Stimulated activated CD4-positive, alpha-beta T cell treated with anti-CD3 and anti-CD28 coated beads, Interleukin-15, amount 100 ng/mL, for 24 hours (primary cell): ENCODE measurements around the gene BRD1.

ENCODE experiments used
- DNase-seq: peaks from one replicate; pipeline ENCODE4 v3.0.0-alpha.2; 2020

Gene BRD1

DNA sequence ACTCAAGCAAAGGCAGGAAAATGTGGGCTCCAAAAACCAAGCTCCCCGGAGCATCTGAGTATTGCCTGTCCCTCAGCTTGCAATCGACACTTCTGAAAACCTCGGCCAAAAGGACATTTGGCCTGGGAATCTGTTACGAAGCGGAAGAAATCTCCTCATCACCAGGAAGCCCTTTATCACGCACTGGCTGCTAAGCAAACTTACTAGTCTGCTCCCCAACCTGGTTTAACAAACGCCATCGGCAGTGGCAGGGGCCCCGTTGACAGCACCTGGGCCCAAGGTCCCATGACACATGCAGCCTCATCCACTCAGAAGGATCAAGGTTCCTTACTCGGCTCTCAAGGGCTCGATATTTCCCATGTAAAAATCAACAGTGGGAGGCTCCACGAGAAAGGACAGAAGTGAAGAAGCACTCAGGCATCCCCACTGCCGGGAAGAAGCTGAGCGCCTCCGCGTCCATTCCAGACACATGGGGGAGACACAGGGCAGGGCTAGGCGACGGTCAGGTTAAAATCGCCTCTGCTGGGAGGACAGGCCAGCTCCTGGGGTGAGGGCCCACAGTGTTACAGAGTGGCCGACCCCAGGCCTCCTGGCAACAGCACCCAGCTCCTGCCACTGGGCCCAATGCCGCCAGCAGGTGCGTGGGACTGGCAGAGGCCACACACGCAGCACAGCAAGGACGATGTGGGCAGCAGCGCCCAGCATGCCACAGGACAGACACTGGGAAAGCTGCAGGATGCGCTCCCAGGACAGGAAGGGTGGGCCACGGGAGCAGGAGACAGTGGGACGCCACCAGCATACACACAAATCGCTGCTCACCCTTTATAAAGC is 27.1 kb downstream of the BRD1 start:
- no peak for DNase-seq

- DNase-seq = no peak
Measured at GRCh38 chr22:49799431-49800075, 28.1 kb downstream of the BRD1 start.

DNA sequence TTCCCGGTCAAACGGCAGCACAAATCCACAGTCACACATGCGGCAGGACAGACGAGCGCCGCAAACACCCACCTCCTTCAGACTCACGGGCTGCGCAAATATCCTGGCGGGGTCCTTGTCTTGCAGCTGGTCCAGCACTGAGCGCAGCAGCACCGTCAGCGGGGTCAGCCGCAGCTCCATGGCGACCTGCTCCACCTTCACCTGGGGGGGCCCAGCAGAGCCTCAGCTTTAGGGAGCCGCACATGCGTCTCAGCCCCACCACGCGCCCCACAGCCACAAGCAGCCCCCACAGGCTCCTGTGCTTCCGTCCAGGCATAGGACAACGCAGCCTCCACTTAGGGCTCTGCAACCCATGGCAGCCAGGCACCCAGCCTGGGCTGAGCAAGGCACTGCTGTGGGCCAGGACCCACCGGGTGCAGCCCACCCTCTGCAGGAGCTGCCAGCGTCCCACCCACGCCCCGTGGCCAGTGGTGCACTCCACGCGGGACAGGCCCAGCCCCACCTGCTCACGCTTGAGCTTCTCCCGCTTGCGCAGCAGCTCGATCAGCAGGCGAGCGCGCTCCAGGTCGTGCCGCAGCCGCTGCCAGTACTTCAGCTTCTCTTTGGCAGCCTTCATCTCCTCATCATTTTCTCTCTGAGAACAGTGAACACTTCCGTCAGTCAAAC is 29.1 kb downstream of the BRD1 start:
- DNase-seq = no peak

- no peak for DNase-seq
Measured at GRCh38 chr22:49797706-49798105, 30.0 kb downstream of the BRD1 start.

GRCh38 chr22:49796596-49797270 is 30.9 kb downstream of the BRD1 start:
- no peak for DNase-seq

DNA sequence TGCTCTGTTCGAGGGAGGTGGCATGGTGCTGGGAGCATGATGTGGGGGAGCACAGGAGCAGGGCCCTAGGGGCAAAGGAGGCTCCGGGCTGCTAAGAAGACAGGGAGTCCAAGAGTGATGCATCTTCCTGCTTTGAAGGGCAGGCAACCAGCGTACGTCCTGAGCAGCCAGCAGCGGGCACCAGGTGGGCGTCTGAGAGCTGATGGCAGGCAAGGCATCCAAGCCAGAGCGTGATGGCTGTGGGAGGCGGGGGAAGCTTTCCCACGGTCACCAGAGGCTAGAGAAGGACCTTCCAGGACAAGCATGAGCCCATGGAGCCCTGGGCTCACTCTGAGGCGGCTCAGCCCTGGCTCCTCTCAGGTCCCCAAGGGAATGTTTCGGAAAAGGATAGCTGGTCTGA is 32.2 kb downstream of the BRD1 start:
- DNase-seq = no peak

DNA sequence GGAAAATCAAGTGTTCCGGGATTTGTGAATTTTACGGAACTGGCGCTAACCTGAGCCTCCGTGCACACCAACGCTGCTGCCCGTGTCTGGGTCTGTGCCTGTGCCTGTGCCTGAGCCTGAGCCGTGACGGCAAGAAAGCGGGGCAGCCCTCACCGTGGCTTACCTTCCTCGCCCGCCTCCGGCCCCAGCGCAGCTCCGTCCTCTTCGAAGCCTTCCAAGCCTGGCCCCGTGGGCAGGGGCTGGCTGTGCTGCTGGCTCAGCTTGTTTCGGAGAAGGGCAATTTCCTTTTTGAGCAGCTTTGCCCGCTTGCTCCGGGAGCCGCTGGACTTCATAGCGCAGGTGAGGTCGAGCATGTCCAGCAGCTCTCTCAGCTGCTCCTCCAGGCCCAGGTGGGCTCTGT is 33.8 kb downstream of the BRD1 start:
- no peak for DNase-seq

DNA sequence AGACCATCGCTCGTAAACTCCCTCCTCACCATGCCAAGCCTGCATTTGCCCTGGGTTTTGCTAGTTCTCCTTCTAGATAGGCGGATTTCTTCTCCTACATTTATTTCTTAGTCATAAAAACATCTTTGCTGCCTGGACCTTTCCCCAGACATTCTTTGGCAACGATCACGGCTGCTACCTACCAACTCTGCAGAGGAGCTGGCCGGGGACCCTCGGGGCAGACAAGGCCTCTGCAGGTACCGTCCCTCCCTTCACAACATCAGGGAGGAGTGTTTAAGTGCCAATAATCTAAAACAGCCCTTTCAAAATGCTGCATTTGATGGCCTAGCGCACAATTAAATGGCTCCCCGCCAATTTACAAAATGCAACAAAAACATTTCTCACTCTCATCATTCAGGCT is 34.4 kb downstream of the BRD1 start:
- DNase-seq = no peak

GRCh38 chr22:49792107-49792506 is 35.6 kb downstream of the BRD1 start:
- no peak for DNase-seq

DNA sequence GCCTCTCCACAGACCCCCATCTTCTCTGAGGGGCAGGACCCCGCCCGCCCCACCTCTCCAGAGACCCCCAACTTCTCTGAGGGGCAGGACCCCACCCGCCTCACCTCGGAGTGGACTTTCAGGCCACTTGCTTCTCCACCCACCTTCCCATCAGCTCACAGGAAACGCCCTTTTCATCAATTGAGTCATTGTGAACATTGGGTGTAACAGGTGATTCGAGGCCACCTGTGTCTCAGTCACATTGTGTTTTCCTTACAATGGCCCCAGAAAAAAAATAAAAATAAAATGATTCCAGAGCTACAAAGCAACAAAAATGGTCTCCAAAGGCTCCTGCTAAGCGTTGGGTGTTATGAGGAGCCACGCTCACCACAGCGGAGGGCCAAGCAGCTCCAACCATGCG is 36.0 kb downstream of the BRD1 start:
- DNase-seq = no peak

DNA sequence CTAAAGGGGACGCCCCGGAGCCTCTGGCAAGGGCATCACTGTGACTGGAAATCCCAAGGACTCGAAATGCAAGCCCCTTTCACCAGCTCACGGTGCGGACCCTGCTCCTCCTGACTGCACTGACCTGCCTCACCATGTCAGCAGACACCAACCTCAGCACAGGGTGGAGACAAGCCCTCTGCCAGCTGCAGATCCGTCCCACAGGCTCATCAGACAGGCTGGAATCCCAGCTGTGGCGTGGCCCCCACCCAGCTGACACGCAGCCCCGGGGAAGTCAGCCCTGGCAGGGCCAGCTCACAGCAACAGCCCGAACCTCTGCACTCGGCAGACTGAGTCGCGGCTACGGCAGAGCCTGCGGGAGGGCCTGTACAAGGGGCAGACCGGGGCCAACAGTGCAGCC is 36.8 kb downstream of the BRD1 start:
- no peak for DNase-seq

GRCh38 chr22:49789289-49790141 is 38.2 kb downstream of the BRD1 start:
- DNase-seq = peak; percentile 49

- DNase-seq = no peak
Measured at GRCh38 chr22:49788504-49788903, 39.2 kb downstream of the BRD1 start.

DNA sequence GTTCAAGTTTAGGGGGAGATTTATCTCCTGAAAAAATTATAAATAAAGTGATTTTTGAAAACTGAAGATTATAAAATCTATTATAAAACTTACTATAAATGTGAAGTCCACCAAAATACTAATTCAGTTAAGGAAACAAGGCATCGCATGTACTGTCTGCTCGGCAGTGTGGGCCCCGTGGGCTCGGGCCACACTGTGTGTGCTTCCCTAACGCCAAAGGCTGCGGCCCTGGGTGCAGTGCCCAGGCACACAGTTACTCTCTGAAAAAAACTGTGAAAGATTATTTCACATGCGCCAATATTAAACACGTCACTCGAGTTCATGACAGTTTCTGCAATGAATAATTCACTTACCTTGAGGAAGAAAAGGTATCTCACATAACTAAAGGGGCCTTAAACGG is 39.8 kb downstream of the BRD1 start:
- no peak for DNase-seq

DNA sequence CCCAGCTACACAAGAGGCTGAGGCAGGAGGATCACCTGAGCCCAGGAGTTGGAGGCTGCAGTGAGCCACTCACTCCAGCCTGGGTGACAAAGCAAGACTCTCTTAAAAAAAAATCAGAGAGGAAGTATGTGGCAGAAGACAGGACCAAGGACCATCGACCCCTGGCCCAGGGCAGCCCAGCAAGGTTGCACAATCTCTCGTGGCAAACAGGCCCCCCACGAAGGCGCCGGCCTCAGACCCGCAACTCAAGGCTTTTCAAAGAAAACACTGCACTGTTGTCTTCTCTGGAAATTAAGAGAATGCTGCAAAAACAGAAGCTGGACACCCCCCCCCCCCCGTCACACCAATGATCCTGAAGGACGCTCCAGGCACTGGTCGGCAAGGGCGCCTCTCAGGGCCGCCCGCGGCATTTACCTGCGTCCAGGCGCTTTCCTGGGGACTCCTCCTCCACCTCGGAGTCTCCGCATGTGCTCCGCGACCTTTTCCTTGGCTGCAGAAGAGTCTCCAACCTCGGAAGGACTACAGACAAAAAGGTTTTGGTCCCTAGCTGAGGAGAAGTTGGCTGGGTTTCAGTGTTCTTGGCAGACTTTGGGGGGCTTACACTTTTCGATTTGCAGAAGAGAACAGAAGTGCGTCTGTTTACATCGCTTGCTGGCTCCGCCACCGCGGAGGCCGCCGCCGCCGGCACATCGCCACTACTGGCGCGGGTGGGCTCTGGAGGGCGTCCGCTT is 40.5 kb downstream of the BRD1 start:
- DNase-seq = no peak

DNA sequence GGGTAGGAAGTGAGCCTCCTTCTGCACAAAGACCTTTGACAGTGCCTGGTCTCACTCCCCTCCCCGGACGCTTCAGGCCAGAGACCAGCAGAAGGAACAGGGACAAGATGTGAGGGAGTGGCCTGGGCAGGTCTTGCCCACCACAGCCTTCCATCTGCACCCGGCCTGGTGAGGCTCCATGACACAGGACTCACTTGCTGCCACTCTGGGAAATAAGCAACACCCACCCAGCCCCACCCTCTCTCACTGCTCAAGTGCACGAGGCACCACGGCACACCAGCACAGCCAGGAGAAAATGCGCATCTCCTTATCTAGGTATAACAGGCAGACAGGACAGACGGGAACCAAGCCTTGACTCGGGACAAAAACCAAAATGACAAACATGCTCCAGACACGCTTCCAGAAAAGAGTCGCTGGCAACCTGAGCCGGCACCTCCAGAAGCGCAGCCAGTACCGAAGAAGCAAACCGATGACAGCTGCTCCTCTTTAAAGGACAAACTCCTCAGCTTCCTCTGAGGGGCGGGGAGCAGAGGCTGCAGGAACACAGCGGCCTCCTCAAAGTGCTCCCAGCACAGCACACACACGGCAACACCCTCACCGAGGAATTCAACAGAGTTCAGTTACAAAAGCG is 41.7 kb downstream of the BRD1 start:
- no peak for DNase-seq

DNA sequence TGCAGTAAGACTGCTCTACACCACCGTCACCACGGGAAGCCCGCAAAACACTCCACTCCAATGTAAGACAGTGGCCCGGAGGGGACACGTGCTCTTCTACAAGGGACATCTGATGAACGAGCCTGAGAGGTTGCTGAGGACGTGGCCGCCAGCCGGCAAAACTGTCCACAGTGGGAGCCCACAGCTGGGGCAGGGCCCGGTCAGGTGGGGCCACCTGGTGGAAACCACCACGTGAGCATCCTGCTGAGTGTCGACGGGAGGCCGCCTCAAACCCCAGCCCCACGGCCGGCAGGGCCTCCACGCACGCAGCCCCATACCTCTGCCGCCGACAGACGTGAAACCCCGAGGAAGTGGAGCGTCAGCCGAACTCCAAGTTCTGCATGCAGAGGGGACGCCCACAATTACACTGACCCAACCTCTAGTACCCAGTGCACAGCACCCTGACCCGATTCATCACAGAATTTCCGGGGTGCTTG is 42.6 kb downstream of the BRD1 start:
- DNase-seq = no peak

GRCh38 chr22:49784630-49784971 is 43.1 kb downstream of the BRD1 start:
- no peak for DNase-seq

GRCh38 chr22:49783926-49784629 is 43.6 kb downstream of the BRD1 start:
- no peak for DNase-seq

GRCh38 chr22:49783036-49783746 is 44.5 kb downstream of the BRD1 start:
- DNase-seq = no peak
